Measurements from ENCODE around the gene TBXA2R. TPM values are rescaled to one million over a fixed set of nuclear protein-coding genes. Genes with fewer than 3 reads are reported as not detected.

The TBXA2R gene
- total RNA-seq, 2 experiments from 2014 or later = 0.47 to 0.75 TPM

- Histone ChIP-seq H3K4me3 (ENCODE audit: low read length) (peak overlapping the region; percentile 73), H3K36me3 (ENCODE audit: insufficient read depth, low read length) (no peaks in the 10 kb centered on the region), H3K27ac (ENCODE audit: low read depth in 1 of 2, low read length in 2 of 2) (no peak overlapping the region), H3K27me3 (ENCODE audit: control insufficient read depth in 1 of 2, insufficient read depth in 2 of 2, low read length in 2 of 2) (no peaks in the 10 kb centered on the region), H3K4me1 (ENCODE audit: insufficient read depth, low read length) (peaks cover 18% of the 10 kb centered on the region), H3K9me3 (ENCODE audit: control insufficient read depth in 1 of 2, insufficient read depth in 1 of 2, low read length in 2 of 2) (peaks cover 0 to 7% of the 10 kb centered on the region in 2 experiments)
- no peak overlapping the region for H3K27ac Mint-ChIP-seq
- POLR2A ChIA-PET = interaction anchor here (0.9 to 2.0 kb wide), 4 partner anchors 17 to 189 kb away, joined by 3 to 8 read pairs (median 4); partner anchors contain the start of genes MFSD12 and MRPL54
- H3K9me3 Mint-ChIP-seq = no peaks in the 10 kb centered on the region
- peaks cover 12% of the 10 kb centered on the region for H3K36me3 Mint-ChIP-seq (ENCODE audit: low read depth)
- peak; percentile 18 for ATAC-seq (ENCODE audit: poor library complexity)
- H3K27me3 Mint-ChIP-seq = no peaks in the 10 kb centered on the region
- H3K4me1 Mint-ChIP-seq (ENCODE audit: low read depth) = peaks cover 16% of the 10 kb centered on the region
- TF ChIP-seq CTCF (IDR thresholded peaks at IDR 0.05) = no peak
- intact Hi-C loops (cut with DNase I, micrococcal nuclease) = loop anchor here in 1 of 2 experiments (2.0 to 5.0 kb wide), 3 partner anchors 53 to 137 kb away; partner anchors contain the start of genes CACTIN and FZR1
- H3K4me3 Mint-ChIP-seq = peak overlapping the region; percentile 81
- CTCF ChIA-PET = interaction anchor here (0.9 to 1.2 kb wide), 2 partner anchors 27 to 29 kb away, joined by 3 read pairs; no protein-coding TSS in a partner anchor
- DNase-seq = peak; percentile 48 to 94 (median 74)
These were observed 32.6 kb downstream of the TBXA2R start for GRCh38 chr19:3573858-3574637.

GRCh38 chr19:3573162-3573857, 33.4 kb downstream of the TBXA2R start:
- peak overlapping the region in 1 of 2 donors; percentile 61 for H3K27ac ChIP-seq (ENCODE audit: low read depth in 1 of 2, low read length in 2 of 2)
- no peak for TF ChIP-seq CTCF (IDR thresholded peaks at IDR 0.05)
- no peaks in the 10 kb centered on the region for H3K9me3 Mint-ChIP-seq
- H3K36me3 ChIP-seq (ENCODE audit: insufficient read depth, low read length) = no peaks in the 10 kb centered on the region
- H3K4me3 ChIP-seq (ENCODE audit: low read length) = peak overlapping the region; percentile 73
- ChIA-PET CTCF (interaction anchor here (0.9 to 1.2 kb wide), 2 partner anchors 26 to 29 kb away, joined by 3 read pairs; no protein-coding TSS in a partner anchor), POLR2A (interaction anchor here (0.9 to 1.4 kb wide), 3 partner anchors 18 to 189 kb away, joined by 3 to 4 read pairs (median 3); partner anchors contain the start of gene MRPL54)
- H3K27me3 Mint-ChIP-seq = no peaks in the 10 kb centered on the region
- intact Hi-C loops (cut with DNase I, micrococcal nuclease) = loop anchor here in 1 of 2 experiments (2.0 to 5.0 kb wide), 3 partner anchors 53 to 136 kb away; partner anchors contain the start of genes CACTIN and FZR1
- H3K27me3 ChIP-seq (ENCODE audit: control insufficient read depth in 1 of 2, insufficient read depth in 2 of 2, low read length in 2 of 2) = no peaks in the 10 kb centered on the region
- DNase-seq (no peak), ATAC-seq (ENCODE audit: poor library complexity) (peak; percentile 0)
- peaks cover 18% of the 10 kb centered on the region for H3K4me1 ChIP-seq (ENCODE audit: insufficient read depth, low read length)
- H3K4me1 Mint-ChIP-seq (ENCODE audit: low read depth) = peaks cover 16% of the 10 kb centered on the region
- peaks cover 12% of the 10 kb centered on the region for H3K36me3 Mint-ChIP-seq (ENCODE audit: low read depth)
- H3K9me3 ChIP-seq (ENCODE audit: control insufficient read depth in 1 of 2, insufficient read depth in 1 of 2, low read length in 2 of 2) = peaks cover 0 to 7% of the 10 kb centered on the region in 2 experiments
- no peak overlapping the region for H3K27ac Mint-ChIP-seq
- peak overlapping the region; percentile 81 for H3K4me3 Mint-ChIP-seq

GRCh38 chr19:3572855-3573161, 33.9 kb downstream of the TBXA2R start, which contains the start of gene HMG20B:
TSS of gene HMG20B (plus strand) at chr19:3572944. CDS start at chr19:3573310, 366 bp downstream.
- Mint-ChIP-seq H3K4me3 (peak within 1 kb of the TSS; percentile 86), H3K36me3 (ENCODE audit: low read depth) (peaks cover 12% of the 10 kb centered on the region), H3K27ac (peak within 1 kb of the TSS; percentile 31), H3K27me3 (no peaks in the 10 kb centered on the region), H3K4me1 (ENCODE audit: low read depth) (peaks cover 16% of the 10 kb centered on the region), H3K9me3 (no peaks in the 10 kb centered on the region)
- no peak for DNase-seq
- ChIA-PET CTCF (no interaction called here), POLR2A (interaction anchor here (1.4 kb wide), 2 partner anchors 28 to 190 kb away, joined by 3 to 4 read pairs; partner anchors contain the start of gene MRPL54)
- Histone ChIP-seq H3K27me3 (ENCODE audit: control insufficient read depth in 1 of 2, insufficient read depth in 2 of 2, low read length in 2 of 2) (no peaks in the 10 kb centered on the region), H3K27ac (ENCODE audit: low read depth in 1 of 2, low read length in 2 of 2) (peak within 1 kb of the TSS; percentile 13 to 61), H3K4me3 (ENCODE audit: low read length) (peak within 1 kb of the TSS; percentile 73), H3K4me1 (ENCODE audit: insufficient read depth, low read length) (peaks cover 18% of the 10 kb centered on the region), H3K9me3 (ENCODE audit: control insufficient read depth in 1 of 2, insufficient read depth in 1 of 2, low read length in 2 of 2) (peaks cover 0 to 7% of the 10 kb centered on the region in 2 experiments), H3K36me3 (ENCODE audit: insufficient read depth, low read length) (no peaks in the 10 kb centered on the region)
- intact Hi-C loops (cut with DNase I, micrococcal nuclease) = loop anchor here (1.0 to 5.0 kb wide), 6 partner anchors 15 to 136 kb away; partner anchors contain the start of genes CACTIN (in 1 of the 2), FZR1 (in 1 of the 2) and MFSD12 (in 1 of the 2)
- ATAC-seq (ENCODE audit: poor library complexity) = peak; percentile 2
- no peak for TF ChIP-seq CTCF (IDR thresholded peaks at IDR 0.05)

Data from CD4-positive, alpha-beta T cell (primary cell).